Femur (tissue), 1 donor: ENCODE measurements around the gene ASIC3.
"Not testable (repeated sequence)": the region's sequence is repeated elsewhere in the genome, so short reads cannot be mapped to it uniquely, and the experiment has no call there.

Source experiments
- DNase-seq: peaks from one replicate; pipeline ENCODE4 v3.0.0-alpha.2; 2017

Gene ASIC3

GRCh38 chr7:151014950-151015349, 33.4 kb upstream of the ASIC3 start:
- DNase-seq = no peak

DNA sequence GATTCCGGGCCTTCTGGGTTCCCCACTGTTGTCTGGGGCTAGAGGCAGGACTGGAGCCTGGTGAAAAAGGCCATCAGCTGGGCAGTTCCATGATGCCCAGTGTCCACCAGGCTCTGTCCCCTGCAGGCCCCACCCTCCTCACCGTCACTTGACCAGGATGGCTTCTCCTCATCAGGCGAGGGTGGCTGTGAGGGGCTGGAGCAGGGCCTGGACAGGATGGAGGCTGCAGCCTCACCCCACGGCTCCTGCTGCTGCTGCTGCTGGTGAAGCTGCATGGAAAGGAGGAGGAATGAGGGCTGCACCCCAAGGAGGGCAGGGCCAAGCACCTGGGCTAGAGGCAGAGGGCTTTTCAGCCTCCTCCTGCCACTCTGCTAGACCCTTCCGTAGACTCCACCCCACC, 32.4 kb upstream of the ASIC3 start:
- DNase-seq = no peak

GRCh38 chr7:151016505-151016904, 31.8 kb upstream of the ASIC3 start:
- no peak for DNase-seq

DNA sequence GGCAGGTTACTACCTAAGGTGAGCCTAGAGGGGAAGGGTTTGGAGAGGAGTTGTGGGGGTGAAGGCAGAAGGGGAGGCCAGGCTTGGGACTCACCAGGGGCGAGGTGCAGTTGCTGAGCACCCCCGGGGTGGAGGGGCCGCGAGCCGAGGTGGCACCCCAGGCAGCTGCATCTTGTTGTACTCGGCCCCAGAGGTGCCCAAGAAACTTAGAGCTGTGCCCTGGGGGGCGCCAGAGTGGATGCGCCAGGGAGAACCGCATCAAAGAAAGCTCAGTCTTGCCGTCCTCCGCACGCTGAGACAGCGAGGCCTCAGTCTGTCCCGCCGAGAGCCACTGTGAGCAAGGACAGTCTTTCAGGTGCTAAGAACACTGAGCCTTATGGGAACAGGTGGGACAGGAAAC, 31.4 kb upstream of the ASIC3 start:
- no peak for DNase-seq

DNA sequence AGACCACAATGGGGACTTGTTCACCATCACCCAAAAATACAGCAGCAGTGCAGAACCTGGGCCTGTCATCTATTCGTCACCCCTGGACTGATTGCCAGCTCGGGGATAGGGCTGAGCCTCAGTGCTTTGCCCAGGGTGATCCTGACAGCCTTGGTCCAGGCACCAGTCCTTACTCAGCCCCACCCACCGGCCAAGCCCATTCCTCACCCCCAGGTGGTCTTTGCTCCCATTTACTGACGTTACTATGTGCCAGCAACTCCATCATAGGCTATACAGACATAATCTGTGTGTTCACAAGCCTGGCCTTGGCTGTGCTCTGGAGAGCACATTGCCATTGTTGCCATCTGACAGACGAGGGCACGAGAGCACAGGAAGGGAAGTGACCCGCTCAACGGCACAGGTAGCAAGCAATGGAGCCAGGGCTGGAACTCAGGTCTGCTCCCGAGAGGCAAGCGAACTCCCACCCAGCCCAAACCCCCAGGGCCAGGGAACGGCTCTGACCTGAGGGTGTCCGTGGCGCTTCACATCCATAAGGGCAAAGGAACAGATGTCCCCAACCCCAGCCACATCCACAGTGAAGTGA, 30.9 kb upstream of the ASIC3 start:
- DNase-seq = no peak

DNA sequence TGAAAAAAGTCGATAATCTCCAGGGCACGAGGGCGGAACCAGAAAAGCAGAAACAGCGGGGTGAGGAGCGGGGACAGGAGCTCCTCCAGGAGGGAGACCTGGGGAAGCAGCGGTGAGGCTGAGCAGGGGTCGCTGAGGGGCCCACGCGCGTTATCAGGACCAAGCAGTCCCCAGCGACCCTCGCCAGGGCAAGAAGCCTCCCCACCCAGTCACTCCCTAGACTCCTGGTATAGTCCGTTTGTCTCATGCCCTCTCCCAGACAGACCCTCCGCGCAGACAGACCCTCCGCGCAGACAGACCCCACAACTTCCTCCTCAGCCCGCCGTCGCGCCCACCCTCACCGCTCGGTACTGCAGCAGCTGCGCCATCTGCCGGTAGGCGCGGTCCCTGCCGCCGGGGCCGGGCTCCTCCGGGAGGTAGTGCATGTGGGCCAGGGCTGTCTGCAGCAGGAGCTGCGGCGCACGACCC, 30.3 kb upstream of the ASIC3 start:
- DNase-seq = peak; percentile 83

DNA sequence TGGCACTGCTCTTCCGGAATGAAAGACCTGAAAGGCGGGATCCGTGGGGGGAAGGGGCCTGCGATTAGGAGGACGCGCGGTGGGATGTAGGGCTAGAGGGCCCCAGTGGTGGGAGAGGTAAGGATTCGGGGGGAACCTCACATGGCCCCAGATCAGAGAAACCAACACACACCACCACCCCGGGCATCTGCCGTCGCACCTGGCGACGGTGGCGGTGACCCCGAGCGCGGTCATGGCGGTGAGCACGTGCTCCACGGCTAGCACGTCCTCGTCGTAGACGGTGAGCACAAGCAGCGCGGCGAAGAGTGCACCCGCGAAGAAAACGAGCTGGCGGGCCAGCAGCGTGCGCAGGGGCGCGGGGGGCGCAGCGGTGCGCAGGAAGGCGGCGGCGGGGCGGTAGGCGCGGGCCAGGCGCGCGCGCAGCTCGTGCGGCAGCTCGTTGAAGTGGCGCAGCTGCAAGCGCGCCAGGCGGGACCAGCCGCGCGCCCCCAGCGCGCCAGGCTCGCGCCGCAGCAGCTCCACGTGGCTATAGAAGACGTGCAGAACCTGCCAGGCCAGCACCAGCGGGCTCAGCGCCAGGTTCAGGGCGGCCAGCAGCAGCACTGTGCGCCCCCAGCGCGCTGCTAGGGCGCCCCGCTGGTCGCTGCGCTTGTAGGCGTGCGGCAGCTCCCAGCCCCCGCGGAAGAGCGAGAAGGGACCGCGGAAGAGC, 29.8 kb upstream of the ASIC3 start:
- DNase-seq = peak; percentile 61

DNA sequence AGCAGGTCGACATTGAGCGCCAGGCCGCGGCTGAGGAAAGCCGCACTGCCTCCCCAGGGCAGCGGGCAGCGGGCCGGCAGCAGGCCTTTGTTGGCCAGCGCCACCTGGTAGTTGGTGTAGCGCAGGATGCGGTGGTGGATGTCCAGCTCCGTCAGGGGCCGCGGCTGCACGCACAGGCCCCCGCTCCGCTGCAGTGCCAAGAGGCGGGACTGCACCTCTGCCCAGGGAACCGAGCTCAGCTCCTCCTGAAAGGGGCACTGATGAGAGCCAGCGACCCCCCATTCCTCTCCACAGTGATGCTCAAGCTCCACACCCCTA, 29.2 kb upstream of the ASIC3 start:
- no peak for DNase-seq

DNA sequence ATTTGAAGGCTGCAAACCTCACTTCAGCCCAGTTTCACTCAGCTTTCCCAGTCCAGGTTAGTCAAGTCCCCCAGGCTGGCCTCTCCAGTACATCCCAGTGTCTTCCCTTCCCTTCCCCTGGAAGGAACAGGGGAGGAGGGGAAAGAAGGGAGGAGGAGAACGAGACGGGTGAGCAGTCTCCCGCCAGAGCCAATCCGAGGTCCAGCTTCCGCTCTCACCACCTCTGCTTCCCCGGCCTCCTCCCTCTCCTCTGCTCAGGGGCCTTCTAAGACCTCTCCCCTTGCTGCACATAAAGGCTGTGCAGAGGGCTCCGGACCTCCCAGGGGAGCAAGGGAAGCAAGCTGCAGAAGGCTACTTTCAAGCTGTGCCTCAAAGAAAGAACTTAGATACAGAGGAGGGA, 28.1 kb upstream of the ASIC3 start:
- DNase-seq = no peak

DNA sequence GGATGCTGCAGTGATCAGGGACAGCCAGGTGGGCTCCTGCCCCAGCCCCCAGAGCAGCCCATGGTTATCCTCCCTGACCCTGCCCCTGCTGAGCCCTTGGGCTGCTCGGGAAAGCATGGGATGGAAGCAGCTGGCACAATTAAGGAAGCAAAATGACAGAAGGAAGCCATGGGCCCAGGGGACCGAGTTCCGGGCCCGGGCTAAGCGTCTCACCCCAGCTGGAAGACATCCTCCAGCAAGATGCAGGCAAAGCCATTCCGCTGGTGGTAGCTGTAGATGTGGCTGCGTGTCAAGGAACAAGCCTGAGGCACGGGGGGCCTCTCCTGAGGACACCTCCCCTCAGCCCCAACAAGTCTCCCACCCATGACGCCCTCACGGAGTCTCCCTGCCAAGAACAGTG, 25.1 kb upstream of the ASIC3 start:
- DNase-seq = no peak

GRCh38 chr7:151024435-151025056, 23.8 kb upstream of the ASIC3 start, which contains the start of gene ATG9B:
Gene ATG9B (minus strand): TSS chr7:151024494. CDS start chr7:151024423, 71 bp downstream.
- DNase-seq = no peak

DNA sequence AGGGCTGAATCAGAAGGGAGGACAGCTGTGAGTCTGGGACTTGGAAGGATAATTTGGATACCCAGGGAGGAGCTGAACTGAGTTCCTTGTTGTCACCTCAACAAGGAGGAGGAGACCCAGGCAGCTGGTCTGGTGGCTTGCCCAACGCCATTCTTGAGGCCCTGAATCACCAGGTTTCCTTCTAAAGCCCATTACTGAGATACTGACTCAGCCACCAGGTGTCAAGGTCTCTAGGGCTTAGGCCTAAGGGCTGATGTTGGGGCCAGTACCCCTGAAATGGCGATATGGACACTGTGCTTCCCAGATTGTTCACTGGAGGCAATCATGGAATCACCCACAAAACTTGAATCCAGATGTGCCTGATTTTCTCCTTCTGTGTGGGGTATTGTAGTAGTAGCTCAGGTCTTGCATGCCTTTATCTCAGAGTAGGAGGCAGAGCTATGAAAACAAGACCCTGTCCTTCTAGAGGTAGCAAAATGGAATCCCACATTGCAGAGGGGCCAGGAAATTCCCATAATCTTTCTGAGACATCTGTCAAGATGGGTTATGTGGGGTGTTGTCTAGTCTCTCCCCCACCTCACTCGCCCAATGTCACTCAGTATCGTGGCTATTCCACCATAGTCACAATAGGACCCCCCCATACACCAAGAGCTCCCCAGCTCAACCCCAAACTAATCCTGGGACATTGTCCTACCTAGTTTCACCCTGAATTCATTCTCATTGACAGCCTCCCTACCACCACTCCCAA, 22.2 kb upstream of the ASIC3 start:
- no peak for DNase-seq

DNA sequence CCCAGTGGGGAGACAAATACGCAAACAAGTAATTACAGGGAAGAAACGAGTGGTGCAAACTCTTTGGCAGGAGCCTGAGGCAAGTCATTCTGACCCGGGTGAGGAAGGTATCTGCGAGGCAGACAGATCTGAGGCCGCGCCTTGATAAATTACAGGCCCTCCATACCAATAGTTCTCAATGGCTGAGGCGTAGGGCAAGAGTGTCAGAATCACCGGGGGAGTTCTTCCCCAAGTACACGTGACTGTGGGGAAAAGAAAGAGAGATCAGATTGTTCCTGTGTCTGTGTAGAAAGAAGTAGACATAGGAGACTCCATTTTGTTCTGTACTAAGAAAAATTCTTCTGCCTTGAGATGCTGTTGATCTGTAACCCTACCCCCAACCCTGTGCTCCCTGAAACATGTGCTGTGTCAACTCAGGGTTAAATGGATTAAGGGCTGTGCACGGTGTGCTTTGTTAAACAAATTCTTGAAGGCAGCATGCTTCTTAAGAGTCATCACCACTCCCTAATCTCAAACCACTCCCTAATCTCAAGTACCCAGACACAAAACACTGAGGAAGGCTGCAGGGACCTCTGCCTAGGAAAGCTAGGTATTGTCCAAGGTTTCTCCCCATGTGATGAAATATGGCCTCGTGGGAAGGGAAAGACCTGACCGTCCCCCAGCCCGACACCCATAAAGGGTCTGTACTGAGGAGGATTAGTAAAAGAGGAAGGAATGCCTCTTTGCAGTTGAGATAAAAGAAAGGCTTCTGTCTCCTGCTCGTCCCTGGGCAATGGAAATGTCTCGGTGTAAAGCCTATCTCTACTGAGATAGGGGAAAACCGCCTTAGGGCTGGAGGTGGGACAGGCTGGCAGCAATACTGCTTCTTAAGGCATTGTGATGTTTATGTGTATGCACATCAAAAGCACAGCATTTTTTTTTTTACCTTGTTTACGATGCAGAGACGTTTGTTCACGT, 21.3 kb upstream of the ASIC3 start:
- DNase-seq = not testable (repeated sequence)

GRCh38 chr7:151027728-151028130, 20.6 kb upstream of the ASIC3 start:
- DNase-seq = not testable (repeated sequence)

DNA sequence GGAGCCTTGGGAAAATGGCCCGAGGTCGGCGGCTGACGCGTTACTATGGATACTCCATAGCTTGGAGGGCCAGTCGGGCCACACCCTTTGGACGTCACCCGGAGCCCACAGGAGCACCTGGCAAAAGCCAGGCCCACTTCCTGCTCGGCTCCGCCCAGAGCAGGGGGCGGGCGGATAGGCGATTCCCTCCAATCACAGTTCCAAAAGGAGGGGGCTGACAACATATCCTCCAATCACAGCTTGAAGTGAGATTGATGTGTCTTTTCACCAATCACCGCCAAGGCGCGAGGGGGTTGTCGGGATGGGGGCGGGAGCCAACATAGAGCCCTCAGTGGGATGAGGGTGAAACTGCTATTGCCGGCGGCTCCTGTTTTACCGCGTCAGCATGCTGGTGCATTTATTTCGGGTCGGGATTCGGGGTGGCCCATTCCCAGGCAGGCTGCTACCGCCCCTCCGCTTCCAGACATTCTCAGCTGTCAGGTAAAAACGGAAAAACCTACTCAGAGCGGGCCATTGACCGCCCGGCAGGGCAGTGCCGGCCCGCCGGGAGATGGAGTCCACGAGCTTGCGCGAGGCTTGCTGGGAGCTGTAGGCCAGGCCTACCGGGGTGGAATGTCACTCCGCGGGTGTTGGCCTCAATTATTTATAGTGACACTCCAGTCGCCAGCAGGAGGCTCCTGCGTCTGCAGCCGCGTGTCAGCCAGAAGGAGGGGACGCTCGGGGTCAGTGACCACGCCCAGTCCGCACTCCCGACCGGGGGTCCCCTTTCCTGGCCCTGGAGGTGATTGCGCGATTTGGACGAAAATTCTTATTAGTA, 20.0 kb upstream of the ASIC3 start, which contains the start of gene ABCB8:
ABCB8 (plus strand) TSS at position 320 of the 817 bp plus-strand sequence; CDS start at position 386, 66 bp downstream.
- peak; percentile 99 for DNase-seq

- no peak for DNase-seq
Observed at GRCh38 chr7:151028948-151029501, 19.3 kb upstream of the ASIC3 start.

DNA sequence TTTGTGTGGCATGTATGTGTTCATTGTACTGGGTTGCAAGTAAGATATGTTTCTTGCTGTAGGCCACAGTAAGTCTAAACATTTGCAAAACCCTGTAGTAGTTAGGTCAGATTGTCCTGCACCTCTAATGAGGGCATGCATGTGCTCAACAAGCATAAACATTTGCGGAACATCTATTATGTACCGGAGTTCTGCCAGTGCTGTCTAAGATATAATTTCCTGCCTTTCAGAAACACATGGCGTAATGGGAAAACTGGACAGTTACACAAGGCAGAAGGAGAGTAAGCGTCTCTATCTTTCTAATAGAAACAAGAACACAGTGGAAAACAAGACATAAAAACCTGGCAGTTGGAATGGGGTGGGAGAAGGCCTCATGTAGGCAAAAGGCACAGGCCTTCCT, 17.3 kb upstream of the ASIC3 start:
- no peak for DNase-seq

DNA sequence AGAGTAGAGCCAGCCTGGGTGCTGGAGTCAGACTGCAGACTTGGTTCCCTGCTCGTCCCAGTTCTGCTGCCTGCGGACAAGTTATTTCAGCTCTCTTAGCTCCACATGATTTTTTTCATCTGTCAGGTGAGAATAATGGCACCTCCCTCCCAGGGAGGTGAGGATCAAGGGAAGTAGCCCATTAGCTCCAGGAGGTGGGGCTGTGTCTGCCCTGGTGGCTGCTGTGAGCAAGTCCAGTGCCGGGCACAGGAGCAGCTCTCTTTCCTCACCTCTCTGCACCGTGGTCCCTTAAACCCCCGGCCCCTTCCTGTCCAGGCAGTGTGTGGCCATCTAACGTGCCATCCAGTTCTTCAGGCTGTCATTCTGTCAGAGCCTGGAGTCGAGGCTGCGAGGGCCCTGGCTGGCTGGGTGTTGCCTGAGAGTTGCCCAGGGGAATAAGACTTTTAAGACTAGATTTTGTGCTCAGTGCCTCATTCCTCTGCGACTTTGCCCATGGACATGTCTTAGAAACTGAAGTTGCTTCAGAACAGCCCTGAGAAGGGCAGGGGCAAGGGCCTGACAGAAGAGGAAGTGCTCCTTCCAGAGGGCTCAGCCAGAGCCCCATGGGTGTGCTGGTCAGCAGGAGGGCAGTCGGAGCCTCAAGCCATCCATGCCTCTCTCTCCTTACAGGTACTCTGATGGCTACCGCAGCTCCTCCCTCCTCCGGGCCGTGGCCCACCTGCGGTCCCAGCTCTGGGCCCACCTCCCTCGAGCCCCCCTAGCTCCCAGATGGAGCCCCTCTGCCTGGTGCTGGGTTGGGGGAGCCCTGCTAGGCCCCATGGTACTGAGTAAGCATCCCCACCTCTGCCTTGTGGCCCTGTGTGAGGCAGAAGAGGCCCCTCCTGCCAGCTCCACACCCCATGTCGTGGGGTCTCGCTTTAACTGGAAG, 15.1 kb upstream of the ASIC3 start:
- DNase-seq = no peak

- no peak for DNase-seq
Observed at GRCh38 chr7:151033864-151034249, 14.5 kb upstream of the ASIC3 start.
